K562 (cell line): ENCODE results near the gene JUN. TPM values are rescaled to one million over a fixed set of nuclear protein-coding genes. Genes with fewer than 3 reads are reported as not detected.

Experiments
- BRCA1 ChIP-seq, 2 experiments: fragments of 450-650 bp in 1 of 2; sonication (generic) in 1 of 2; formaldehyde crosslinking in 1 of 2; IDR thresholded peaks; 2 replicates each; pipeline versions ENCODE4 v1.5.0 to v1.6.1; 2017 to 2020; ENCODE audit warnings: mild to moderate bottlenecking in 1 of 2, missing genetic modification reagents in 1 of 2
- BRF1 ChIP-seq: IDR thresholded peaks from 3 replicates; pipeline ENCODE4 v1.6.1; 2011; ENCODE audit warnings: borderline replicate concordance, mild to moderate bottlenecking; ENCODE audit not compliant: insufficient read length; ENCODE audit errors: extremely low read depth
- HDAC8 ChIP-seq: fragments of 450-650 bp; IDR thresholded peaks from 2 replicates; pipeline ENCODE4 v1.6.1; 2016; ENCODE audit warnings: mild to moderate bottlenecking, missing genetic modification characterization, moderate library complexity, missing compliant biosample characterization
- MCM2 ChIP-seq: fragments of 450-650 bp; IDR thresholded peaks from 2 replicates; pipeline ENCODE4 v1.6.1; 2017; ENCODE audit warnings: low read depth, mild to moderate bottlenecking
- NFE2L1 ChIP-seq: fragments of 450-650 bp; IDR thresholded peaks from 2 replicates; pipeline ENCODE4 v1.6.1; 2016; ENCODE audit warnings: missing genetic modification characterization, low read depth, mild to moderate bottlenecking, missing compliant biosample characterization, moderate library complexity, borderline replicate concordance
- NONO ChIP-seq, 2 experiments: fragments of 200-400 bp in 1 of 2; fragments of 450-650 bp in 1 of 2; formaldehyde crosslinking in 1 of 2; IDR thresholded peaks; 2 replicates each; pipeline ENCODE4 v1.6.1; 2017; ENCODE audit warnings: low read depth in 2 of 2, mild to moderate bottlenecking in 2 of 2, moderate library complexity in 2 of 2, low read length in 1 of 2
- RAD51 ChIP-seq: fragments of 450-650 bp; IDR thresholded peaks from 2 replicates; pipeline ENCODE4 v1.7.1; 2016; ENCODE audit warnings: low read depth, mild to moderate bottlenecking, borderline replicate concordance
- SP1 ChIP-seq: sonication (generic); formaldehyde crosslinking; IDR thresholded peaks from 2 replicates; pipeline ENCODE4 v1.8.1; 2022; ENCODE audit warnings: mild to moderate bottlenecking, missing genetic modification reagents
- SUPT5H ChIP-seq: fragments of 450-650 bp; IDR thresholded peaks from 2 replicates; pipeline ENCODE4 v1.6.1; 2016
- ZNF354B ChIP-seq: fragments of 250-450 bp; sonication (Bioruptor Pico); IDR thresholded peaks from 2 replicates; pipeline ENCODE4 v1.4.0; 2020
- ZNF584 ChIP-seq: fragments of 200-800 bp; sonication (Bioruptor generic); IDR thresholded peaks from 2 replicates; pipeline ENCODE4 v1.6.1; 2016; ENCODE audit warnings: low read depth, mild to moderate bottlenecking, missing genetic modification characterization, missing compliant biosample characterization
- ZNF717 ChIP-seq: fragments of 250-450 bp; sonication (Bioruptor Pico); IDR thresholded peaks from 2 replicates; pipeline ENCODE4 v1.5.0; 2021
- polyA plus RNA-seq, 8 experiments: library from polyadenylated mRNA; depleted of rRNA in 4 of 8; stranded (reverse) in 5 of 8; unstranded in 3 of 8; fragments of >200 nt; fragmentation: Nextera tagmentation in 2 of 8; fragmentation: Illumina TruSeq in 1 of 8; extraction: Ambion mirVana in 2 of 8; extraction: Trizol in 1 of 8; gene quantifications; 2 replicates each; pipeline versions ENCODE4 v1.2.1 to v1.2.3, GENCODE V29; 2011 to 2014; ENCODE audit warnings: inconsistent platforms in 1 of 8, missing spikeins in 1 of 8
- total RNA-seq, 7 experiments: library from RNA; depleted of rRNA in 6 of 7; stranded (reverse); fragments of >200 nt in 6 of 7; fragmentation: Illumina TruSeq in 2 of 7; extraction: Trizol in 2 of 7; gene quantifications; 2 replicates each; pipeline versions ENCODE4 v1.2.1 to v1.2.3, GENCODE V29; 2011 to 2021; ENCODE audit warnings: low replicate concordance in 1 of 7
- TF ChIP-seq, protein P1 (sequence below): IDR thresholded peaks from 2 replicates; pipeline ENCODE4 v1.6.1; 2012; ENCODE audit warnings: low read depth, low read length, improper control_type of control experiment, borderline replicate concordance
- TF ChIP-seq, protein P2 (sequence below): fragments of 450-650 bp; IDR thresholded peaks from 2 replicates; pipeline ENCODE4 v1.6.1; 2014; ENCODE audit warnings: low read depth, mild to moderate bottlenecking, moderate library complexity, borderline replicate concordance
- TF ChIP-seq, protein P3 (sequence below): fragments of 450-650 bp; IDR thresholded peaks from 2 replicates; pipeline ENCODE4 v1.6.1; 2016
- TF ChIP-seq, protein P4 (sequence below), 2 experiments: fragments of 150-350 bp in 1 of 2; IDR thresholded peaks; 2 replicates each; pipeline ENCODE4 v1.6.1; 2012 to 2016; ENCODE audit warnings: low read depth in 2 of 2, low read length in 2 of 2, mild to moderate bottlenecking in 1 of 2, moderate library complexity in 1 of 2
- TF ChIP-seq, protein P5 (sequence below): fragments of 250-450 bp; sonication (Bioruptor Pico); IDR thresholded peaks from 2 replicates; pipeline ENCODE4 v1.4.0; 2020; ENCODE audit warnings: mild to moderate bottlenecking, moderate library complexity

JUN gene
- total and polyA plus RNA-seq, 9 of the 15 experiments (the other 6 are each of a cell fraction or from before 2014, with no cell fraction given): 0.32 to 23.4 (median 4.0) TPM

DNA sequence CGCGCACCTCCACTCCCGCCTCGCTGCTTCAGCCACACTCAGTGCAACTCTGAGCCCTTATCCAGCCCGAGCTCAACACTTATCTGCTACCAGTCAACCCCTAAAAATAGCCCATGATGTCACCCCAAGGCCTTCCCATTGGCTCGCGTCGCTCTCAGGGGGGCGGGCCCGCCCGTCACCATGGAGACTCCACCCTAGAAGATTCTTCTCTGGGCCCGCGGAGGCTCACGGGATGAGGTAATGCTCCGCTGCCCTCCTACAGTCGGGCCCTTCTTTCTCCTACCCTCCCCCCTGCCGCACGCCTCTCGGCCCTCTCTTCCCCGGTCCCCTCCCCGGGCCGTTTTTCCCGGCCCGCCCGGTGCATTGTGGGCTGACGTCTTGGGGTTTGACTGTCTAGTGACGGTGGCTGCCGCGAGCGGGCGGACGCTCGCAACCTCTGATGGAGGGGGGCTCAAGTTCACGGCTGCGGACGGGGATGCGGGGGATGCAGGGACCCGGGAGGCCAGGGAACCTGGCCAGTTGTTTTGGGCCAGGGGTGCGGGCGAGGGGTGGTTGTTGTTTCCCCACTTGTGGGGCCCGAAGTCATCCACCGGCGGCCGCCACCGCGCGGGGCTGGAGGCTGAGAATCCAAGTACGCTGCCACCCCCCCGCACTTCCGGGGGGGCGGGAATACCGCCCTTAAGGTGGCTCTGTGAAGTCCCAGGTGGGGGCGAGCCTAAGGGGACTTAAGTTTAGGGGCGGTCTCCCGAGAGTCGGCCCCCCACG lies at the start of gene JUN (continued):
- TF ChIP-seq, protein P1, sequence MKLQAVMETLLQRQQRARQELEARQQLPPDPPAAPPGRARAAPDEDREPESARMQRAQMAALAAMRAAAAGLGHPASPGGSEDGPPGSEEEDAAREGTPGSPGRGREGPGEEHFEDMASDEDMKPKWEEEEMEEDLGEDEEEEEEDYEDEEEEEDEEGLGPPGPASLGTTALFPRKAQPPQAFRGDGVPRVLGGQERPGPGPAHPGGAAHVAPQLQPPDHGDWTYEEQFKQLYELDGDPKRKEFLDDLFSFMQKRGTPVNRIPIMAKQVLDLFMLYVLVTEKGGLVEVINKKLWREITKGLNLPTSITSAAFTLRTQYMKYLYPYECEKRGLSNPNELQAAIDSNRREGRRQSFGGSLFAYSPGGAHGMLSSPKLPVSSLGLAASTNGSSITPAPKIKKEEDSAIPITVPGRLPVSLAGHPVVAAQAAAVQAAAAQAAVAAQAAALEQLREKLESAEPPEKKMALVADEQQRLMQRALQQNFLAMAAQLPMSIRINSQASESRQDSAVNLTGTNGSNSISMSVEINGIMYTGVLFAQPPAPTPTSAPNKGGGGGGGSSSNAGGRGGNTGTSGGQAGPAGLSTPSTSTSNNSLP: no peak
- no peak for TF ChIP-seq RAD51
- TF ChIP-seq NONO (IDR thresholded peaks at IDR 0.05; ENCODE audit: low read depth in 2 of 2, low read length in 1 of 2): peak in 1 of 2 experiments; percentile 81; a peak in 3 of 4 replicates
- TF ChIP-seq ZNF584 (CRISPR knock-in tag): 0 out of 2 replicates have a peak, but pooled peaks have one; percentile 77
- no peak; the same call in 1 of the 2 replicates for TF ChIP-seq ZNF354B
- no peak for TF ChIP-seq BRCA1 (IDR thresholded peaks at IDR 0.05)
- TF ChIP-seq BRCA1 (CRISPR knock-in tag; IDR thresholded peaks at IDR 0.05): no peak
- TF ChIP-seq BRF1: no peak
- TF ChIP-seq SP1: peak; percentile 82
- TF ChIP-seq HDAC8 (tag): 0 out of 2 replicates have a peak, but pooled peaks have one; percentile 31
- no peak for TF ChIP-seq NFE2L1 (tag)
- TF ChIP-seq, protein P2, sequence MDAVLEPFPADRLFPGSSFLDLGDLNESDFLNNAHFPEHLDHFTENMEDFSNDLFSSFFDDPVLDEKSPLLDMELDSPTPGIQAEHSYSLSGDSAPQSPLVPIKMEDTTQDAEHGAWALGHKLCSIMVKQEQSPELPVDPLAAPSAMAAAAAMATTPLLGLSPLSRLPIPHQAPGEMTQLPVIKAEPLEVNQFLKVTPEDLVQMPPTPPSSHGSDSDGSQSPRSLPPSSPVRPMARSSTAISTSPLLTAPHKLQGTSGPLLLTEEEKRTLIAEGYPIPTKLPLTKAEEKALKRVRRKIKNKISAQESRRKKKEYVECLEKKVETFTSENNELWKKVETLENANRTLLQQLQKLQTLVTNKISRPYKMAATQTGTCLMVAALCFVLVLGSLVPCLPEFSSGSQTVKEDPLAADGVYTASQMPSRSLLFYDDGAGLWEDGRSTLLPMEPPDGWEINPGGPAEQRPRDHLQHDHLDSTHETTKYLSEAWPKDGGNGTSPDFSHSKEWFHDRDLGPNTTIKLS: no peak
- TF ChIP-seq, protein P3, sequence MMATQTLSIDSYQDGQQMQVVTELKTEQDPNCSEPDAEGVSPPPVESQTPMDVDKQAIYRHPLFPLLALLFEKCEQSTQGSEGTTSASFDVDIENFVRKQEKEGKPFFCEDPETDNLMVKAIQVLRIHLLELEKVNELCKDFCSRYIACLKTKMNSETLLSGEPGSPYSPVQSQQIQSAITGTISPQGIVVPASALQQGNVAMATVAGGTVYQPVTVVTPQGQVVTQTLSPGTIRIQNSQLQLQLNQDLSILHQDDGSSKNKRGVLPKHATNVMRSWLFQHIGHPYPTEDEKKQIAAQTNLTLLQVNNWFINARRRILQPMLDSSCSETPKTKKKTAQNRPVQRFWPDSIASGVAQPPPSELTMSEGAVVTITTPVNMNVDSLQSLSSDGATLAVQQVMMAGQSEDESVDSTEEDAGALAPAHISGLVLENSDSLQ: peak; percentile 68
- TF ChIP-seq SUPT5H: peak; percentile 98
- no peak for TF ChIP-seq MCM2
- TF ChIP-seq, protein P4, sequence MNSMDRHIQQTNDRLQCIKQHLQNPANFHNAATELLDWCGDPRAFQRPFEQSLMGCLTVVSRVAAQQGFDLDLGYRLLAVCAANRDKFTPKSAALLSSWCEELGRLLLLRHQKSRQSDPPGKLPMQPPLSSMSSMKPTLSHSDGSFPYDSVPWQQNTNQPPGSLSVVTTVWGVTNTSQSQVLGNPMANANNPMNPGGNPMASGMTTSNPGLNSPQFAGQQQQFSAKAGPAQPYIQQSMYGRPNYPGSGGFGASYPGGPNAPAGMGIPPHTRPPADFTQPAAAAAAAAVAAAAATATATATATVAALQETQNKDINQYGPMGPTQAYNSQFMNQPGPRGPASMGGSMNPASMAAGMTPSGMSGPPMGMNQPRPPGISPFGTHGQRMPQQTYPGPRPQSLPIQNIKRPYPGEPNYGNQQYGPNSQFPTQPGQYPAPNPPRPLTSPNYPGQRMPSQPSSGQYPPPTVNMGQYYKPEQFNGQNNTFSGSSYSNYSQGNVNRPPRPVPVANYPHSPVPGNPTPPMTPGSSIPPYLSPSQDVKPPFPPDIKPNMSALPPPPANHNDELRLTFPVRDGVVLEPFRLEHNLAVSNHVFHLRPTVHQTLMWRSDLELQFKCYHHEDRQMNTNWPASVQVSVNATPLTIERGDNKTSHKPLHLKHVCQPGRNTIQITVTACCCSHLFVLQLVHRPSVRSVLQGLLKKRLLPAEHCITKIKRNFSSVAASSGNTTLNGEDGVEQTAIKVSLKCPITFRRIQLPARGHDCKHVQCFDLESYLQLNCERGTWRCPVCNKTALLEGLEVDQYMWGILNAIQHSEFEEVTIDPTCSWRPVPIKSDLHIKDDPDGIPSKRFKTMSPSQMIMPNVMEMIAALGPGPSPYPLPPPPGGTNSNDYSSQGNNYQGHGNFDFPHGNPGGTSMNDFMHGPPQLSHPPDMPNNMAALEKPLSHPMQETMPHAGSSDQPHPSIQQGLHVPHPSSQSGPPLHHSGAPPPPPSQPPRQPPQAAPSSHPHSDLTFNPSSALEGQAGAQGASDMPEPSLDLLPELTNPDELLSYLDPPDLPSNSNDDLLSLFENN (IDR thresholded peaks at IDR 0.05; ENCODE audit: low read depth in 2 of 2, low read length in 2 of 2): no peak; a peak in 2 of 4 replicates
- TF ChIP-seq, protein P5, sequence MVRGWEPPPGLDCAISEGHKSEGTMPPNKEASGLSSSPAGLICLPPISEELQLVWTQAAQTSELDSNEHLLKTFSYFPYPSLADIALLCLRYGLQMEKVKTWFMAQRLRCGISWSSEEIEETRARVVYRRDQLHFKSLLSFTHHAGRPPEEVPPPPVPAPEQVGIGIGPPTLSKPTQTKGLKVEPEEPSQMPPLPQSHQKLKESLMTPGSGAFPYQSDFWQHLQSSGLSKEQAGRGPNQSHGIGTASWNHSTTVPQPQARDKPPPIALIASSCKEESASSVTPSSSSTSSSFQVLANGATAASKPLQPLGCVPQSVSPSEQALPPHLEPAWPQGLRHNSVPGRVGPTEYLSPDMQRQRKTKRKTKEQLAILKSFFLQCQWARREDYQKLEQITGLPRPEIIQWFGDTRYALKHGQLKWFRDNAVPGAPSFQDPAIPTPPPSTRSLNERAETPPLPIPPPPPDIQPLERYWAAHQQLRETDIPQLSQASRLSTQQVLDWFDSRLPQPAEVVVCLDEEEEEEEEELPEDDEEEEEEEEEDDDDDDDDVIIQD: no peak
- TF ChIP-seq ZNF717 (CRISPR knock-in tag): no peak
